Muscle of arm (tissue), 12 donors: Measurements from ENCODE around the gene CCDC183. TPM values are rescaled to one million over a fixed set of nuclear protein-coding genes. Genes with fewer than 3 reads are reported as not detected.
"Not testable (repeated sequence)": the region's sequence is repeated elsewhere in the genome, so short reads cannot be mapped to it uniquely, and the experiment has no call there.

ENCODE experiments used
- DNase-seq: peaks from one replicate; pipeline ENCODE4 v3.0.0-alpha.2; 2013
- polyA plus RNA-seq, 12 donors: library from polyadenylated mRNA; unstranded; fragments of 120-200 nt; gene quantifications; one replicate each; pipeline ENCODE4 v1.2.1, GENCODE V29; 2013; ENCODE audit not compliant: insufficient read length in 12 of 12

CCDC183 gene
- polyA plus RNA-seq, 12 donors: 0.71 to 3.7 (median 2.7) TPM; not detected in 2

DNA sequence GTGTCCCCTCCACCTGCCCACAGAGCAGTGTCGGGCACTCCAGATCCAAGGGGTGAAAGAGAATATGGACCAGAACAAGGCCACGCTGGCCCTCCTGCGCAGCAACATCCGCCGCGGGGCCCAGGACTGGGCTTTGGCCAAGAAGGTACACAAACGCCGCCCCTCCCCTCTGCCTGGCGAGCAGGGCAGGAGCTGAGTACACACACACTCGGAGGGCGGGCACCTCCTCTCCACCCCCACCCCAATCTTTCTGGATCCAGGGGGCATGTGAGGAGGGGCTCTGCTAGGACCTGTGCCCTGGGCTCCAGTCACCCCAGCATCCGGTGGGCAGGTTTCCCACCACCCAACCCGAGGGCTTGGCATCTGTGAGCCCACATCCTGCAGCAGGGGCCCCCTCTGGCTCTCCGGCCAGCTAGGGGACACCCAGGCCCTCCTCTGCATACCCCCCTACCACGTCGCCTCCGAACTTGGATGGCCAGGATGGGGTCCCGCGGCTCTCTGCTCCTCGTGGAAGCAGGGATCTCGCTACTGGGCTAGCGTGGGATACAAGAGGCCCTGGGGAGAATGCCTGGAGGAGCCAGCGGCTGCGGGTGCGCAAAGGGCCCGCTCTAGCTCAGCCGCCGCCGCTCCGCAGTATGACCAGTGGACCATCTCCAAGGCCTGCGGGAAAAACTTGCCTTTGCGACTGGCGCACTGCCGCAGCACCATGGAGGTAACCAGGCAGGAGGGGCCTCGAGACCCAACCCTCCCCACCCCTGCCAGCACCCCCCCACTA, 3.1 kb downstream of the CCDC183 start:
- DNase-seq: no peak

DNA sequence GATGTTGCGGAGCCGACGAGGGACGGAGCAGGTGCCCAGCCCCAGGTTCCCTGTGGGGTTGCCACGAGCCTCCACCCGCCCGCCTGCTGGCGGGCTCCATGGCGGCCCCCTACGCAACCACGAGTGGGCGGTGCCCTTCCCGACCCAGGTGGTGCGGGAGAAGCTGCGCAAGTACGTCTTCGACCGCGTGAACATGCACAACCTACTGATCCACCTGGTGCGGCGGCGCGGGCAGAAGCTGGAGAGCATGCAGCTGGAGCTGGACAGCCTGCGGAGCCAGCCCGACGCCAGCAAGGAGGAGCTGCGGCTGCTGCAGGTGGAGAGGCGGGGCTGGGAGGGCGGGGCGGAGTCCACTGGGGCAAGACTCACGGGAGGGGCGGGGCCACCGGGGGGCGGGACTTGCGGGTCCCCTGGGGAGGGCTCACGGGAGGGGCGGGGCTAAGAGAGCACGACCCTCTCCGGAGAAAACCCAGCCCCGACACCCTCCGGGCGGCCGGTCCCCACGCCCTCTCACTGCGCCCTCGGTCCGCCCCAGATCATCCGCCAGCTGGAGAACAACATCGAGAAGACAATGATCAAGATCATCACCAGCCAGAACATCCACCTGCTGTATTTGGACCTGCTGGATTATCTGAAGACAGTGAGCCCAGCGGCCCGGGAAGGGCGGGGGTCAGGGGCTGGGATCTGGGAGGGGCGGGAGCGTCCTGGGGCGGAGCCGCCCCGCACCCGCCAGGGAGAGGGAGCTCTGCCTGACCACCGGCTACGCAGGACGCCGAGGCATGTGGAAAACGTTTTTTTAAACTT, 3.9 kb downstream of the CCDC183 start:
- DNase-seq: no peak

DNA sequence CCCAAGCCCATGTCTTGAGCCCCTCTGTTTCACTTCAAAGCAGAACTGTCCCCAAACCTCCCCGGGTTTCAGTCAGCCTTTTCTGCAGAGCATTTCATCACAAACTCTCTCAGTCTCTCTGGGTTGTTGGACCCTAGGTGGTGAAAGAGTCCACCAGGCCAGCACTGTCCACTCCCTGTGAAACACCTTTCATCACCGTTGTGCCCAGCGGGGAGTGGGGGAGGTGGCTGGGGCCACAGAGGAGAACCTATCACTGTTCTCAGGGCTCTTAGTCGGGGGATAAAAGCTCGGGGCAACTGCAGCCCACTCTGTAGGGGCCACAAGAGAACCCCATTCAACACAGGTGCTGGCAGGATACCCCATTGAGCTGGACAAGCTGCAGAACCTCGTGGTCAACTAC, 6.2 kb downstream of the CCDC183 start:
- no peak for DNase-seq

DNA sequence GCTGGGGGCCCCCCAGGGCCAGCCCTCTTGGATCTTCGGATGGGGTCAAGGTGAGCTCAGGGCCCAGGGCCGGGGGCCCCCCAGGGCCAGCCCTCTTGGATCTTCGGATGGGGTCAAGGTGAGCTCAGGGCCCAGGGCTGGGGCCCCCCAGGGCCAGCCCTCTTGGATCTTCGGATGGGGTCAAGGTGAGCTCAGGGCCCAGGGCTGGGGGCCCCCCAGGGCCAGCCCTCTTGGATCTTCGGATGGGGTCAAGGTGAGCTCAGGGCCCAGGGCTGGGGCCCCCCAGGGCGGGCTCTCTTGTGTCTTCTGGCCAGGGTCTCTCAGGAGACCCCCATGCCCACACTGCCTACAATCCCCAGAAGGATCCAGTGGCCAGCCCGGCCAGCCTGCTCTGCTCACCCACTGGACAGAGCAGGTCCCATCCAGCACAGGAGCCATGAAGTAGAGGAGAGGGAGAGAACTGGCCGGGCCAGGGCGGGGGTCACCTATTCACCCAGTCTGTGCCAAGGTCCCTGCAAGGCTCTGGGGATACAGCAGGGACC, 6.9 kb downstream of the CCDC183 start:
- not testable (repeated sequence) for DNase-seq

DNA sequence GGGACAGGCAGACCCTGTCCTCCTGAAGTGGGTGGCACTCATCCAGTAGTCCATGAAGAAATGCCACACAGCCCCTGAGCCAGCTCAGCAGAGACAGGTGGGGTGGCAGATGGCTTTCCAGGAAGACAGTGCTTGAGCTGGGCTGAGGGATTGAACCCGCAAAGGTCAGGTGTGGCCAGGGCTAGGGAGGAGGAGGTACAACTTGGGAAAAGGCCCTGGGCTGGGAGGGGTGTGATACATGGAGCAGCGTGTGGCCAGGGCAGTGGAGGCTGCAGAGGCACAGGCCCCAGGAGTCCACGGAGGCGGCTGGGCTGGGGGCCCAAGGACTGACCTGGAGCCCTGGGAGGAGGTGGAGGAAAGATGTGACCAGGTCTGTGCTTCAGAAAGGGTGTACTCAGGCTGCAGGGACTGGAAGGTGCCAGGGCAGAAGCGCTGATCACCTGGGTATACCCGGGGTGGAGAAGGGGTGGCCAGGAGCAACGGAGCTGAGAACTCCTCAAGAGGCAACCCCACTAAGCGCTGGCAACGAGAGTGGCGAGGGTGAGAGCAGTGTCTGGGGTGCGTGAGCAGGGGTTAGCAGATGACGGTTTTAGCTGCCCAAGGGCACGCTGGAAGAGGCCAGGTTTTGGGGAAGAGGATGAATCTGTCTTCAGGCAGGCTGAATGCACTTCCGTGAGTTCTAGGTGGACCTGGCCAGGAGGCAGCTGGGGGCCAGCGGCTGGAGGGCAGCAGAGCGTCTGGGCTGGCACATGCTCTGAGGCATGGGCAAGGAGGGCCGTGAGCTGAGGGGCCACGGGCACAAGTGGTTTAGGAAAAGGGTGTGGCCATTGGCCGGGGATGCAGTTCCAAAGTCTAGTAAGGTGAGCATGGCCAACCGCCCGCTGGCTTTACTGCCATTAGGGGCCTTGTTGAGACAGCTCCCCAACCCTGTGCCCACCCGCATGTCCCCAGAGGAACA, 7.7 kb downstream of the CCDC183 start:
- DNase-seq: no peak

DNA sequence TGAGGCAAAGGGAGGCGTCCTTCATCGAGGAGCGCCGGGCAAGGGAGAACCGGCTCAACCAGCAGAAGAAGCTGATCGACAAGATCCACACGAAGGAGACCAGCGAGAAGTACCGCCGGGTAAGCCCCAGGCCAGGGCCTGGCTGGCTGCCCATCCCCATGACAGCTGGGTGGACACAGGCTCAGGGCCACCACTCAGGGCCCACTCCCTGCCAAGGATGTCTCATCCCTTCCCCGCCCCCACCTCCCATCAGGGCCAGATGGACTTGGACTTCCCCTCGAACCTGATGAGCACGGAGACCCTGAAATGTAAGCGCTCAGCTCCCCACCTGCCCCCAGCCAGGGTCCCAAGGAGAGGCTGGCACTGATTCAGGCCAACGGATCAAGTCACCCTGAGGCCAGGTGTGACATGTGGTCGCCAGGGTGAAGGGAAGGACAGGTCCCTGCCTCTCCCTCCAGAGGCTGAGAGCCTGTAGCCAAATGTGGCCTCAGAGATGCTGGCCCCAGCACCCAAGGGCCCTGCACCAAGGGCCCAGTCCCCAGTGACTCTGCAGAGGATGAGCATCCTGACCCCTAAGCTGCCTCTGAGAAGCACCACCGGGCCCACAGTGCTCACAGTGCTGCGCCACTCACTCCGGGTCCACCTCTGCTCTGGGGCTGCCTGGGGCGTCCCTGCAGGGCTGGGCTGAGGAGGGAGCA, 8.5 kb downstream of the CCDC183 start:
- DNase-seq: no peak

DNA sequence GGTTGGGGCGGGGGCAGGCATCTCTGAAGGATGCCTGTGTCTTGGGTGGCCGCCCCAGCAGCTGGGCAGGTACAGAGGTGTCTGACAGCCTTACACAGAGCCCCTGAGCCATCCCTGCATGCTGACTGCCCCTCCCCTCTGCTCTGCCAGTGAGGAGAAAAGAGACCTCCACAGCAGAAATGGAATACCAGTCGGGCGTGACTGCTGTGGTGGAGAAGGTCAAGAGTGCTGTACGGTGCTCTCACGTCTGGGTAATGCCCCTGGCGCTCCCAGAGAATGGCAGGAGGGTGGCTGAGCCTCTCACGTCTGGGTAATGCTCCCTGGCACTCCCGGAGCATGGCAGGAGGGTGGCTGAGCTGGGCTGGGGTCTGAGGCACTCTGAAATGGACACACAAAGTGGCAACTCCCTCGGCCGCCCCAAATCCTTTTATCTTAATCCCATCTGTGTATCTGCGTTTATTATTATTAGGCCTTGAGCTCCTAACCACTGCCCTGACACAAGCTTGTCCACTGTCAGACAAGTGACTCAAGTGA, 9.1 kb downstream of the CCDC183 start:
- no peak for DNase-seq

DNA sequence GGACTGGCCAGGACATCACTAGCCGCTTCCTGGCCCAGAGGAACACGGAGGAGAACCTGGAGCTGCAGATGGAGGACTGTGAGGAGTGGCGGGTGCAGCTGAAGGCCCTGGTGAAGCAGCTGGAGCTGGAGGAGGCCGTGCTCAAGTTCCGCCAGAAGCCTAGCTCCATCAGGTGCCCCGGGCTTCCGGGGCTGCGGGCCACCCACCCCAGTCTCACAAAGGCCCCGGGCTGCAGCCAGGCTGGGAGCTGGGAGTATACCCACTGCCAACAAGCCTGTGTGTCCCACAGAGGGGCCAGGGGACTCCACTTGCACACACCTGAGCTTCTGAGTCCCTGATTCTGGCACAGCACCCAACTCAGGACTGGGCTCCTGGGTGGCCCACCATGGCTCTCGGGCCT, 9.9 kb downstream of the CCDC183 start:
- DNase-seq: no peak

DNA sequence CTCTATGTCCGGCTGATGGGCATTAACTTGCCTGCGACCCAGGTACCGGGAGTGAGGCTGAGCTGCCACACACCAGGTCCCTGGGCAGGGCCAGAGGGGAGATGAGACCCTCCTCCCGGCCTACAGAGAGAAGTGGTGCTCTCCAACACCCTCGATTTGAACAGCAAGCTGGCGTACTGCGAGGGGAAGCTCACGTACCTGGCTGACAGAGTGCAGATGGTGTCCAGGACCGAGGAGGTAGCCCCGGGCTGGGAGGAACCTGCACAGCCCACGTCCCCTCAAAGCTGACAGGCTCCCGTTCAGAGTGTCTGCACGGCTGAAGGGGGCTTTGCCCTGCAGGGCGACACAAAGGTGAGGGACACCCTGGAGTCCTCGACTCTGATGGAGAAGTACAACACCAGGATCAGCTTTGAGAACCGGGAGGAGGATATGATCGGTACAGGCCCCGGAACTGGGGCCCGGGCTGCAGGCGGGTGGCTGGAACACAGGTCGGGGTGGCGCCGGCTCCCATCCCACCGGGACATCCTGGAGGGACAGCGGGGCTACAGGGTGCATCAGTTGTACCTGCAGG, 10.6 kb downstream of the CCDC183 start:
- DNase-seq: no peak

DNA sequence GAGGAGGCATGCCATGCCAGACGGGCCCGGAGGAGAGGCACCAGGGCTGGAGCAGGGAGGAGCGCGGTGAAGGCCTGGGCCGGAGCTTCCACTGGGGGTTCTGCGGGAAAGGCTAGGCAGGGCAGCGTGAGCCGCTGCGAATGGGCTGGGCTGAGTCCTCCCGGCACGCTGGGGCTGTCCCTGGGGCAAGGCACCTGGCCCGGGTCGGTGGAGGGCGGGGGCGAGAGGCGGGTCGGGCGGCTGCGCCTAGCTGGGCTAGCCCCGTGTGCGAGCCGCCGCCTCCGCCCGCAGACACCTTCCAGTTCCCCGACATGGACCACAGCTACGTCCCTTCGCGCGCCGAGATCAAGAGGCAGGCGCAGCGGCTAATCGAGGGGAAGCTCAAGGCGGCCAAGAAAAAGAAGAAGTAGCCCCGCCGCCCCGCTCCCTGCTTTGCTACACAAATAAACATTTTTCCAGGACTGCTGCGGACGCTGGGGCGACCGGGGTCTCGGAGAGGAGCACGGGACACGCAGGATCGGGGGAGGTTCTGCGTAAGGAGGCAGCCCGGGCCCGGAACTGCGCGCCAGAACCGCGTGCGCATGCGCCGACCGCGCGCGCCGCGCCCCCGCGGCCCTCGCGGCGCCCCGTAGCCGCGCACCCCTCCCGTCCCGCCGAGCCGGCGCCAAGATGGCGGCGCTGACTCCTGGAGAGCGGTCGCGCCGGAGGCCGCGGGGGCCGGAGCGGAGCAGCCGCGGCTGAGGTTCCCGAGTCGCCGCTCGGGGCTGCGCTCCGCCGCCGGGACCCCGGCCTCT, 11.3 kb downstream of the CCDC183 start, which contains the start of gene RABL6:
RABL6 (plus strand) TSS at position 668 of the 794 bp plus-strand sequence. CDS start 249 bp downstream, outside the sequence.
- DNase-seq: peak; percentile 81

DNA sequence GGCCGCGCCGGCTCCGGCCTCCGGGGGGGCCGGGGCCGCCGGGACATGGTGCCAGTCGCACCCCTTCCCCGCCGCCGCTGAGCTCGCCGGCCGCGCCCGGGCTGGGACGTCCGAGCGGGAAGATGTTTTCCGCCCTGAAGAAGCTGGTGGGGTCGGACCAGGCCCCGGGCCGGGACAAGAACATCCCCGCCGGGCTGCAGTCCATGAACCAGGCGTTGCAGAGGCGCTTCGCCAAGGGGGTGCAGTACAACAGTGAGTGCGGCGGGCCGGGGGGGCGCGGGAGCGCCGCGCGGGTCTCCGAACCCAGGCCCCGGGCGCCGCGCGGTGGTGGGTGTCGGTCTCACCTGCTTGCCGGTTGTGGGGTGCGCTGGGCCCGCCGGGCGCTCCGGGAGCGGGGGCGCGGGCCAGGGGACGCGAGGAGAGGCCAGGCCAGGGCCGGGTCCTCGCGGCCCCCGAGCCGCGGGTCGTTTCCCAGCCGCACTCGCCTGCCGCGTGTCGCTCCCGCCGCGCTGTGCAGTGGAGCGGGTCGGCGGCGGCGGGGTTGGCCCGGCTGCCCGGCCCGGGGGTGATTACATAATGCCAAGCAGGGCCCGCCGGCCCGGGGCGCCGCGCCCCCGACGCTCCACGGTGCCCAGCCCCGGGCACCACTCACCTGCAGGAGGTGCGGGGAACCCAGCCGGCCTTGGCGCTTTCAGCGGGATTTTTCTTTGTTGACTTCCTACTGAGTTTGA, 12.1 kb downstream of the CCDC183 start:
- no peak for DNase-seq

DNA sequence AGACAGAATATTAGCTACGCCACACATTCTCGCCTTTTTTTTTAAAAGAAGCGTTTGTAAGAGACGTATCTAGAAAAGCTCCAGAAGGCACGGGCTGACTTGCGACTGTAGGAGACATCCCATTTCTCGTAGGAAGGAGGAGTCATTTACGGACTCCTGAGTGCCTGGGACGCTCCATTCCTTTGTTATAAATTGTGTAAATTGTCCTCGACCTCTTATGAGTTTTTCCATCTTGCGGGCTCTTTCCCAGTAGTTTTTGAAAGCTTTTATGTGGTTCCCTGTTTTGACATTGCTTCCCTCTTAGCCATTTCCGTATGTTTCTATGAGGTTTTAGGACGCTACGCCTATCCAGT, 12.6 kb downstream of the CCDC183 start:
- DNase-seq: no peak

DNA sequence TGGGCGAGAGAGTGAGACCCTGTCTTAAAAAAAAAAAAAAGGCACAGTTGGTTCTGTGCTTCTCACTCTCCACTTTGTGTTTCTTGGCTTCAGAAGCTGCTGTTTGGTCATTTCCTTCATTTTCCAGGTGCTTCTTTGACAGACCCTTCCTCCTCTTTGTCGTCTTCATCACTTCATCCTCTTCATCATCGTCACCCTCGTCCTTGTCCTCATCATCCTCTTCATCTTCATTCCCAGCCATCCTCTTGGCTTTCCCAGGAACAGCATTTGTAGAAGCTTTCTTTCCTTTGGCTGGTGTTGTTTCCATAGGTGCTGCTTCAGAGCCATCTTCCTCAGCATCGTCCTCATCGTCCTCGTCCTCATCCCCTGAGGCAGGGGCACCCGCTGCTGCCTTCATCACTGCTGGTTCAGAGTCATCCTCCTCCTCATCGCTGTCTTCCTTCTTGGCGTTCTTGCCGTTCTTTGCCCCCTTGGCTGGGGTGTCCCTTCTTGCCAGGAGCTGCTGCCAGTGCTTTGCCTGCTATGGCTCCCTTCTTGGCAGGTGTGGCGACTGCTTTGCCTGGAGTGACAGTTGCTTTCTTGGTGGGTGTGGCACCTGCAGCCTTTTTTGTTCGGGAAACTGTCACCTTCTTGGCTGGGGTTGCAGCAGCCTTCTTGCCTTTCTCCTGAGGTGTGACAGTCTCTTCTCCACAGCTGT, 18.7 kb downstream of the CCDC183 start:
- no peak for DNase-seq

DNA sequence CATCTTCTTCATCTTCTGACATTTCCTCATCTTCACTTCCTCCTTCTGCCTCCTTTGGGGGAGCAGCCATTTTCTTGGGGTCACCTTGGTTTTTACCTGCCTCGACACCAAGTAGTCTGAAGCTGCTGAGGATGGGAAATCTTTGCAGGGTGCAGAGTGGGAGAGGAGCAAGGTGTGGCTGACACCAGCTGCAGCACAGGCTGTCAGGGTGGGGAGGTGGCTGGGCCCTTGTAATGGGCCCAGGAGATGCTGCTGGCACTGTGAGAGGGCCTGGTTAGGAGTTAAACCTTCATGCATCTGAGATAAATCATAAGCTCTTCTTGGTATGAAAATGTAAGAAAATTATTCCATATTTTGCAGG, 19.3 kb downstream of the CCDC183 start:
- DNase-seq: no peak

DNA sequence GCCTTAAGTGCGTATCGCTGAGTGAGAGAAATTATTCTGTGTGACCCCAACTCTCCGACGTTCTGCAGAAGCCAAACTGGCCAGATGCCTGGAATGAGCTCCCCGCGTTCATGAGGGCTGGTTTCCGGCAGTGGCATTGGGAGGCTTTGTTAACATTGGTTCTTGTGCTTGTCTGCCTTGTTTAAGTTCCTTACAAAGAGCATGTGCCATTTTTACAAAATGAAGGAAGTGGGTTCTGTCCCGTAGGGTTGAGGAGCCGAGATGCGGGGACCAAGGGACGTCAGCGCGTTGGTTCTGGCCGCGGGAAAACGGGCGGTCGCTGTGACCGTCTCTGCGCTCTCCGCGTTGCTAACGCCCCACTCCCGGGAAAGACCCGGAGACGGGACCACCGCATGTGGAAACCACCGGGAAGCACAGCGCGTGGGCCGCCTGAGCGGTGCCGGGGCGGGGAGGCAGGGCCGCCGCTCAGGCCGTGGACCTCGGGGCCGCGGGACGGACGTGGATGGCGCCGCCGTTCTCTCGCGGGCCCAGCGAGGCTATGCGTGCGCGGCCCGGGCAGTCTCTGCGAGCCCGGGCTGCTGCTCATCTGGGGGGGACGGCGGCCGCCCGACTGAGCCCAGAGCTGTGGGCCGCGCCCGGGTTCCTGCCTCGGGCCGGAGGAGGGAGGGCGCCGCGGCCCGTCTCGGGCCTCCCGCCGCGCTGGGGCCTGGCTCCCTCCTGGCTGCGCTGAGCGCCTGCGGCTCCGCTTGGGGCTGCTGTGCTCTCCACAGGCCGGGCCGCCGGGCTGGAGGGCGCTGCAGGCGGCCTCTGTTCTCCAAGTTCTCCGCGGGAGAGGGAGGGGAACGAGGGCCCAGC, 25.1 kb downstream of the CCDC183 start:
- DNase-seq: no peak

DNA sequence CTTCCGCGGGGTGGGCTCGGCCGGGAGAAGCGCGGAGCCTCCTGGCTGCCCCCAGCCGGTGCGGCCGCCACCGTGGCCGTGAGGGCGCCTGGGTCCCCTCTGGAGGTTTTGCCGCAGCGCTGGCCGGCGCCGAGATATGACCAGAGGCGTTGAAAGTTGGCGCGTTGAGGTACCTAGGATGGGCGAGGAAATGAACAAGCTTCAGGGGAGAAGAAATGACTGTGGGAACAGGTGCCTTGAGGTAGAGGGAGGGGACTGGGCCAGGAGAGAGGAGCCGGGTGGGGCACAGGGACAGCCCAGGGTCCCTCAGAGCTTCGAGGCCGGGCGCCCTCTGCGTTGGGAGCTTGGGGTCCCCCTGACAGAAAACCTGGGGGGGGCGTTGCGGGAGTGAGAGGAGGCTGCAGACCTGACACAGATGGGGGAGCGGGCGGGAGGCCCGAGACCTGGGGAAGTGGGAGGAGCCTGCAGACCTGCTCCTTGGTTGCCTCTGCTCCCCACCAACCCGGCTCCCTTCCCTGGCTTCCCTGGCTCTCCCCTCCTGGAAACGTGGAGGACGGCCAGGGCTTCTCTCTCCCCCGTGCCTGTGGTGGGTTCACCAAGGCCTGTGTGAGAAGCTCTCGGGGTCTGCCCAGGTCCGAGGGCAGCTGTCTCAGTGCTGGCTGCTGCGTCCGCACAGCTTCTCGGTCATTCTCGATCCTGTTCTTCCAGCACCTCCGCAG, 25.8 kb downstream of the CCDC183 start:
- no peak for DNase-seq
